A549 (cell line): ENCODE data around the gene ACOXL. TPM values are rescaled to one million over a fixed set of nuclear protein-coding genes. Genes with fewer than 3 reads are reported as not detected.
A peak's percentile ranks its signal among the peaks of the same experiment; 100 is the strongest.

Experiments used
- ATAC-seq, 2 experiments: fragments of 200-7000 bp in 1 of 2; fragments of >200 bp in 1 of 2; cut with Nextera tagmentation in 1 of 2; cut with Tn5 transposase in 1 of 2; 3 replicates each; pipeline versions ENCODE4 v1.8.0 to v1.9.1; 2018 to 2020; ENCODE audit warnings: mild to moderate bottlenecking in 1 of 2, moderate library complexity in 1 of 2
- CTCF ChIA-PET: fragments of 300-600 bp; sonication (Branson Sonifier 250); formaldehyde crosslinking; extraction: SDS; loops from one replicate; lab custom pipeline; 2021; ENCODE audit warnings: antibody characterized with exemption, inconsistent platforms; lab: Yijun Ruan, JAX
- POLR2A ChIA-PET: fragments of 350-600 bp; formaldehyde crosslinking; extraction: SDS; loops from one replicate; lab custom pipeline; 2021; ENCODE audit warnings: antibody characterized with exemption, inconsistent platforms; lab: Yijun Ruan, JAX
- DNase-seq, 2 experiments: peaks; one replicate each; pipeline versions ENCODE4 v3.0.0 to v3.0.0-alpha.2; 2011 to 2016; ENCODE audit warnings: low read depth in 1 of 2, low spot score in 1 of 2
- FAIRE-seq: peaks from 2 replicates; lab custom pipeline; 2011; peaks lifted over from hg19 to GRCh38; lab: Jason Lieb, UNC
- H3K27ac ChIP-seq, 2 experiments: fragments of >200 bp; sonication (Bioruptor Twin); formaldehyde crosslinking; 3 replicates each; pipeline ENCODE4 v1.5.1; 2016 to 2017
- H3K4me1 ChIP-seq: fragments of >200 bp; sonication (Bioruptor Twin); formaldehyde crosslinking; 3 replicates; pipeline ENCODE4 v1.6.1; 2016
- H3K4me2 ChIP-seq: fragments of >200 bp; sonication (Bioruptor Twin); formaldehyde crosslinking; 3 replicates; pipeline ENCODE4 v1.6.1; 2016
- H3K4me3 ChIP-seq: fragments of >200 bp; sonication (Bioruptor Twin); formaldehyde crosslinking; 3 replicates; pipeline ENCODE4 v1.5.1; 2016
- H3K9me3 ChIP-seq: fragments of >200 bp; sonication (Bioruptor Twin); formaldehyde crosslinking; 3 replicates; pipeline ENCODE4 v1.6.1; 2016
- BHLHE40 ChIP-seq: IDR thresholded peaks from 2 replicates; pipeline ENCODE4 v1.6.1; 2012; ENCODE audit warnings: low read depth, low read length, inconsistent platforms
- CEBPB ChIP-seq, 2 experiments: fragments of >200 bp in 1 of 2; sonication (Bioruptor Twin) in 1 of 2; formaldehyde crosslinking in 1 of 2; IDR thresholded peaks; 2 replicates each; pipeline ENCODE4 v1.6.1; 2012 to 2016
- EHF ChIP-seq: fragments of 250-450 bp; sonication (Bioruptor Pico); IDR thresholded peaks from 2 replicates; pipeline ENCODE4 v1.5.0; 2020; ENCODE audit warnings: mild to moderate bottlenecking
- EHMT2 ChIP-seq: fragments of 200-600 bp; sonication (generic); IDR thresholded peaks from 2 replicates; pipeline ENCODE4 v1.6.1; 2016; ENCODE audit warnings: antibody characterized with exemption, low read depth, mild to moderate bottlenecking, moderate library complexity
- ESRRA ChIP-seq: fragments of 150-350 bp; IDR thresholded peaks from 2 replicates; pipeline ENCODE4 v1.6.1; 2014; ENCODE audit warnings: mild to moderate bottlenecking, low read length, borderline replicate concordance
- FOSL2 ChIP-seq, 2 experiments: fragments of 450-650 bp in 1 of 2; fragments of >200 bp in 1 of 2; sonication (Bioruptor Twin) in 1 of 2; formaldehyde crosslinking; IDR thresholded peaks; 2 replicates each; pipeline versions ENCODE4 v1.5.0 to v1.6.1; 2016 to 2020; ENCODE audit warnings: mild to moderate bottlenecking in 1 of 2, moderate library complexity in 1 of 2
- FOXS1 ChIP-seq: fragments of 250-450 bp; sonication (Bioruptor Pico); IDR thresholded peaks from 2 replicates; pipeline ENCODE4 v1.5.0; 2020; ENCODE audit warnings: mild to moderate bottlenecking, moderate library complexity
- HDAC2 ChIP-seq: fragments of 200-600 bp; sonication (generic); IDR thresholded peaks from 2 replicates; pipeline ENCODE4 v1.6.1; 2016
- HEYL ChIP-seq: fragments of 250-450 bp; sonication (Bioruptor Pico); IDR thresholded peaks from 2 replicates; pipeline ENCODE4 v1.8.0; 2021; ENCODE audit warnings: mild to moderate bottlenecking, moderate library complexity
- HOXB13 ChIP-seq: fragments of 250-450 bp; sonication (Bioruptor Pico); IDR thresholded peaks from 2 replicates; pipeline ENCODE4 v1.5.0; 2020; ENCODE audit warnings: low read depth, mild to moderate bottlenecking, moderate library complexity
- HOXB5 ChIP-seq: fragments of 250-450 bp; sonication (Bioruptor Pico); IDR thresholded peaks from 2 replicates; pipeline ENCODE4 v1.5.0; 2020; ENCODE audit warnings: mild to moderate bottlenecking, moderate library complexity
- JUNB ChIP-seq: fragments of >200 bp; sonication (Bioruptor Twin); formaldehyde crosslinking; IDR thresholded peaks from 2 replicates; pipeline ENCODE4 v1.6.1; 2016
- KDM5A ChIP-seq: fragments of 200-600 bp; sonication (generic); IDR thresholded peaks from 2 replicates; pipeline ENCODE4 v1.6.1; 2016; ENCODE audit warnings: antibody characterized with exemption, mild to moderate bottlenecking
- MYC ChIP-seq: IDR thresholded peaks from 2 replicates; pipeline ENCODE4 v1.6.1; 2012; ENCODE audit warnings: mild to moderate bottlenecking, inconsistent platforms, low read length, improper control_type of control experiment, borderline replicate concordance
- NPAS2 ChIP-seq: fragments of 250-450 bp; sonication (Bioruptor Pico); IDR thresholded peaks from 2 replicates; pipeline ENCODE4 v1.8.0; 2022; ENCODE audit warnings: mild to moderate bottlenecking, moderate library complexity, borderline replicate concordance
- NR3C1 ChIP-seq: fragments of >200 bp; sonication (Bioruptor Twin); formaldehyde crosslinking; IDR thresholded peaks from 3 replicates; pipeline ENCODE4 v1.6.1; 2017
- PHF8 ChIP-seq: fragments of 200-600 bp; sonication (generic); IDR thresholded peaks from 2 replicates; pipeline ENCODE4 v1.6.1; 2016; ENCODE audit warnings: low read depth, mild to moderate bottlenecking, antibody characterized with exemption, moderate library complexity, borderline replicate concordance
- POLR2AphosphoS2 ChIP-seq: conservative IDR thresholded peaks from 2 replicates; pipeline ENCODE4 v1.6.1; 2012; ENCODE audit warnings: low read length, improper control_type of control experiment, inconsistent platforms
- RARB ChIP-seq: fragments of 250-450 bp; sonication (Bioruptor Pico); IDR thresholded peaks from 2 replicates; pipeline ENCODE4 v1.8.0; 2021; ENCODE audit warnings: mild to moderate bottlenecking, moderate library complexity
- RCOR1 ChIP-seq: fragments of 150-350 bp; IDR thresholded peaks from 2 replicates; pipeline ENCODE4 v1.6.1; 2014; ENCODE audit warnings: antibody characterized with exemption, low read length, low read depth
- ZFP36 ChIP-seq: fragments of 450-650 bp; IDR thresholded peaks from 2 replicates; pipeline ENCODE4 v1.6.1; 2014; ENCODE audit warnings: borderline replicate concordance; ENCODE audit not compliant: partially characterized antibody
- ZSCAN20 ChIP-seq: fragments of 250-450 bp; sonication (Bioruptor Pico); IDR thresholded peaks from 2 replicates; pipeline ENCODE4 v1.8.0; 2022; ENCODE audit warnings: mild to moderate bottlenecking, moderate library complexity
- WGBS: methylation state at CpG from one replicate; pipeline ENCODE4 v1.1.6; 2017; ENCODE audit errors: missing lambda C conversion rate; 5-methylcytosine and 5-hydroxymethylcytosine counted together
- polyA plus RNA-seq, 4 experiments: library from polyadenylated mRNA; depleted of rRNA in 3 of 4; stranded (reverse); fragments of >200 nt; fragmentation: RNase III in 1 of 4; extraction: RNeasy Plus Mini Kit Qiagen cat#74134 plus additional on column Dnase treatment in 1 of 4; gene quantifications; 2 replicates in 3 of 4; 3 replicates in 1 of 4; pipeline ENCODE4 v1.2.3, GENCODE V29; 2011 to 2017
- TF ChIP-seq, protein P1 (sequence below): IDR thresholded peaks from 2 replicates; pipeline ENCODE4 v1.6.1; 2012; ENCODE audit warnings: low read depth, borderline replicate concordance
- TF ChIP-seq, protein P2 (sequence below): fragments of >200 bp; sonication (Bioruptor Twin); formaldehyde crosslinking; IDR thresholded peaks from 2 replicates; pipeline ENCODE4 v1.6.1; 2016
- TF ChIP-seq, protein P3 (sequence below): IDR thresholded peaks from 2 replicates; pipeline ENCODE4 v1.6.1; 2012
- TF ChIP-seq, protein P4 (sequence below): fragments of 200-600 bp; sonication (generic); IDR thresholded peaks from 2 replicates; pipeline ENCODE4 v1.6.1; 2016; ENCODE audit warnings: antibody characterized with exemption, mild to moderate bottlenecking, moderate library complexity
- TF ChIP-seq, protein P5 (sequence below): fragments of 450-650 bp; IDR thresholded peaks from 2 replicates; pipeline ENCODE4 v1.6.1; 2014; ENCODE audit warnings: antibody characterized with exemption

Gene ACOXL
- polyA plus RNA-seq, 2 of the 4 experiments (the other 2 are of a cell fraction) = not detected

DNA sequence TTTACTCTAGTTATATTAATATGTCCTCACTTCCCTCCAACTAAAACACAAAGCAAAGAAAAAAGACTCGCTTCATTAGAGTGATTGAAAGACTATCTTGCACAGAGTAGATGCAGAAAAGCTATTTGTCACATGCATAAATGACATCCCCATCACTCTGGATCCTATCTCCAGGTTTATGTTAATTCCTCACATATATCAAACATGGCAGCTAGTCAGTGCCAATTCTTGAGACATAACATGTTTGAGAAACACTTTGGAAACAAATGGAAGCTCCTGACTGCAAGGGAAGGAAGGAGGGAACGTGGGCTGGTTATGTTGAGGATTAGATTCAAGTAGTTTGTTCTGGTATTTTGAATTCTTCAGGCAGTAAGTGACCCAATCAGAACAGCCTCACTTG lies 298.6 kb downstream of the ACOXL start (continued):
- TF ChIP-seq RARB (no peak), HDAC2 (no peak)
- TF ChIP-seq, protein P1, sequence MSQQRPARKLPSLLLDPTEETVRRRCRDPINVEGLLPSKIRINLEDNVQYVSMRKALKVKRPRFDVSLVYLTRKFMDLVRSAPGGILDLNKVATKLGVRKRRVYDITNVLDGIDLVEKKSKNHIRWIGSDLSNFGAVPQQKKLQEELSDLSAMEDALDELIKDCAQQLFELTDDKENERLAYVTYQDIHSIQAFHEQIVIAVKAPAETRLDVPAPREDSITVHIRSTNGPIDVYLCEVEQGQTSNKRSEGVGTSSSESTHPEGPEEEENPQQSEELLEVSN = no peak

DNA sequence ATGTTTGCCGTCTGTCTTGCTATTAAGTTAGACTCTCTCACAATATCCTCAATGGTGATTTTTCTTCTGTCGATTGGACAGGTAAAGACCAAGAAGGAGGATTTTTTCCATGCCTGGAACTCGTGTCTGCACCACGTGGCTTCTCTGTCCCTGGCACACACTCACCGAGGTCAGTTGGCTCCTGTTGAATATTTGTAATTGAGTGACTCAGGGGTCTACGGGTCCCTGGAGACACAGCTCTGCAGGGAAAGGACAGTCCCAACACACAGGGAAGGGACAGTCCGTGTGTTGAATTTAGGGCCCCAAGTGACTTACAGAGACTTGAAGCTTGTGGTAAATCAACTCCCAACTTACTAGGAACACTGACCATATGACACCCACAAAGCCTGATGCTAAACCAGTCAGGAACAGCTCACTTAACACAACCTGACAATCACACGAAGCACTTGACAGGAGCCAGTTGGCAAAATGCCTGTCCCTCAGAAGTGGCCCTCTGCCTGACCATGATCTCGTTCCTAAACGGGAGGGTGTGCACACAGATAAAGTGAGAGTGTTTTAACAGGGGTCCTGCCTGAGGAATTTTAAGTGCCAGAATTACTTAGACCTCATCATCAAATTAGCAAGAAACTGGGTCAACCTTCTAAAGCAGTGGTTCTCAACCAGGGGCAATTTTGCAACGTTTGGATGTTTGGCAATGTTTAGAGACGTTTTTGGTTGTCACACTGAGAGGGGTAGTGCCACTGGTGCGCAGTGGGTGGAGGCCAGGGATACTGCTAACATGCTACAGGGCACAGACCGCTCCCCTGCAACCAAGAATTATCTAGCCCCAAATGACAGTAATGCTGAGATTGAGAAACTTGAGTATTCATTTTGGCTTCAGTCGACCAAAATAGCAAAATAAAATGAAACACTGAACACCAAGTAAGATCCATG lies 299.4 kb downstream of the ACOXL start:
- no peak overlapping the region for H3K4me3 ChIP-seq
- H3K4me1 ChIP-seq = peaks cover 22% of the 10 kb centered on the region
- H3K27ac ChIP-seq = peak overlapping the region; percentile 65 to 81; a peak in 4 of 6 replicates
- no peak for DNase-seq
- TF ChIP-seq HOXB13 (CRISPR knock-in tag) (no peak), CEBPB (IDR thresholded peaks at IDR 0.05) (no peak), EHMT2 (no peak), ESRRA (no peak), NPAS2 (CRISPR knock-in tag) (no peak), MYC (no peak), HEYL (CRISPR knock-in tag) (no peak), BHLHE40 (no peak), PHF8 (no peak), HOXB5 (CRISPR knock-in tag) (no peak), ZFP36 (no peak), EHF (no peak)
- TF ChIP-seq, protein P1 = no peak
- TF ChIP-seq, all 56 proteins: peak for 0
- ChIA-PET CTCF (interaction anchor here (0.9 to 1.5 kb wide), 2 partner anchors 31 to 220 kb away, joined by 3 to 4 read pairs; no protein-coding TSS in a partner anchor), POLR2A (no interaction called here)
- FAIRE-seq (no peak), ATAC-seq (no peak)
- Histone ChIP-seq H3K9me3 (no peaks in the 10 kb centered on the region), H3K4me2 (peak overlapping the region; percentile 63; the same call in 2 of the 3 replicates)
- WGBS = 69% methylated on average over 14 of the region's 15 CpGs

DNA sequence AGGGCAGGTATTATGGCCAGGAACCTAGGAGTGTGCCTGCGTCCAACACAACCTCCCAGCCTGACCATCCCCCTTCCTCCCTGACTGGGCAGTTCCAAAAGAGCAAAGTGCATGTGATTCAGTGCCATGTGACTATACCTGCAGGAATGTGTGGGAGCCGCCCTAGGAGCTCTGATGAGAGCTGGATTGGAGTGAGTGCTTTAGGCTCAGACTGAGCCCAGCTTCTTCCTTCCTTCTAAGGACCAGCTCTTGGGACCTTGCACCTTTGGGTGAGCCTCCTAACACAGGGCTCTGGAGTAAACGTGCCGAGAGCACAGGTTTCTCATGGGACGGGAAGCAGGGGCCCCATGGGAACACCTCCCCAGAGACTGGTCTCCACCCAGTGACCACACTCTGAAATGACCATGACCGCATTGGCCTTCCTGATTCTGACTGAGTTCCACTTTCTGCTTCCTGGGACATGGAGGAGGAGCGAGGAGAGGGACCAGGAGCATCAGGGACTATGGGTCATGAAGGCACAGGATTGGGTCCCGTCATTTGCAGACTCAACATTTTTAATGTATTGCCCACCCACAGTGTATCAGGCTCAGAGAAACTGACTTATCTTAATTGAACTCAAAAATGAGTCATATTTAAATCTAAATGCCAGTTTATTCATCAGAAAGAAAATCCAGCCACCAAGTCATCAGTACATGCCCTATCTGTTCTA lies 300.5 kb downstream of the ACOXL start:
- H3K4me2 ChIP-seq = peak overlapping the region; percentile 63
- 64% methylated on average over 8 of the region's 8 CpGs for WGBS
- peaks cover 22% of the 10 kb centered on the region for H3K4me1 ChIP-seq
- ChIA-PET CTCF (interaction anchor here (0.9 kb wide), 1 partner anchor 30 kb away, joined by 4 read pairs; no protein-coding TSS in a partner anchor), POLR2A (no interaction called here)
- ATAC-seq (peak; percentile 88 to 92), DNase-seq (peak; percentile 41 to 63), FAIRE-seq (no peak)
- H3K9me3 ChIP-seq = no peaks in the 10 kb centered on the region
- no peak overlapping the region for H3K4me3 ChIP-seq
- TF ChIP-seq, protein P2, sequence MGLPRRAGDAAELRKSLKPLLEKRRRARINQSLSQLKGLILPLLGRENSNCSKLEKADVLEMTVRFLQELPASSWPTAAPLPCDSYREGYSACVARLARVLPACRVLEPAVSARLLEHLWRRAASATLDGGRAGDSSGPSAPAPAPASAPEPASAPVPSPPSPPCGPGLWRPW = no peak
- TF ChIP-seq JUNB (no peak), FOXS1 (CRISPR knock-in tag) (no peak), FOSL2 (IDR thresholded peaks at IDR 0.05) (no peak), FOSL2 (CRISPR knock-in tag; IDR thresholded peaks at IDR 0.05) (peak; percentile 47), HEYL (CRISPR knock-in tag) (no peak), RCOR1 (no peak), NR3C1 (no peak), ZSCAN20 (CRISPR knock-in tag) (no peak), KDM5A (no peak), POLR2AphosphoS2 (no peak)
- TF ChIP-seq, protein P3, sequence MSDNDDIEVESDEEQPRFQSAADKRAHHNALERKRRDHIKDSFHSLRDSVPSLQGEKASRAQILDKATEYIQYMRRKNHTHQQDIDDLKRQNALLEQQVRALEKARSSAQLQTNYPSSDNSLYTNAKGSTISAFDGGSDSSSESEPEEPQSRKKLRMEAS = peak; percentile 42; the same call in 1 of the 2 replicates
- TF ChIP-seq, protein P4, sequence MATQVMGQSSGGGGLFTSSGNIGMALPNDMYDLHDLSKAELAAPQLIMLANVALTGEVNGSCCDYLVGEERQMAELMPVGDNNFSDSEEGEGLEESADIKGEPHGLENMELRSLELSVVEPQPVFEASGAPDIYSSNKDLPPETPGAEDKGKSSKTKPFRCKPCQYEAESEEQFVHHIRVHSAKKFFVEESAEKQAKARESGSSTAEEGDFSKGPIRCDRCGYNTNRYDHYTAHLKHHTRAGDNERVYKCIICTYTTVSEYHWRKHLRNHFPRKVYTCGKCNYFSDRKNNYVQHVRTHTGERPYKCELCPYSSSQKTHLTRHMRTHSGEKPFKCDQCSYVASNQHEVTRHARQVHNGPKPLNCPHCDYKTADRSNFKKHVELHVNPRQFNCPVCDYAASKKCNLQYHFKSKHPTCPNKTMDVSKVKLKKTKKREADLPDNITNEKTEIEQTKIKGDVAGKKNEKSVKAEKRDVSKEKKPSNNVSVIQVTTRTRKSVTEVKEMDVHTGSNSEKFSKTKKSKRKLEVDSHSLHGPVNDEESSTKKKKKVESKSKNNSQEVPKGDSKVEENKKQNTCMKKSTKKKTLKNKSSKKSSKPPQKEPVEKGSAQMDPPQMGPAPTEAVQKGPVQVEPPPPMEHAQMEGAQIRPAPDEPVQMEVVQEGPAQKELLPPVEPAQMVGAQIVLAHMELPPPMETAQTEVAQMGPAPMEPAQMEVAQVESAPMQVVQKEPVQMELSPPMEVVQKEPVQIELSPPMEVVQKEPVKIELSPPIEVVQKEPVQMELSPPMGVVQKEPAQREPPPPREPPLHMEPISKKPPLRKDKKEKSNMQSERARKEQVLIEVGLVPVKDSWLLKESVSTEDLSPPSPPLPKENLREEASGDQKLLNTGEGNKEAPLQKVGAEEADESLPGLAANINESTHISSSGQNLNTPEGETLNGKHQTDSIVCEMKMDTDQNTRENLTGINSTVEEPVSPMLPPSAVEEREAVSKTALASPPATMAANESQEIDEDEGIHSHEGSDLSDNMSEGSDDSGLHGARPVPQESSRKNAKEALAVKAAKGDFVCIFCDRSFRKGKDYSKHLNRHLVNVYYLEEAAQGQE = no peak
- TF ChIP-seq, protein P5, sequence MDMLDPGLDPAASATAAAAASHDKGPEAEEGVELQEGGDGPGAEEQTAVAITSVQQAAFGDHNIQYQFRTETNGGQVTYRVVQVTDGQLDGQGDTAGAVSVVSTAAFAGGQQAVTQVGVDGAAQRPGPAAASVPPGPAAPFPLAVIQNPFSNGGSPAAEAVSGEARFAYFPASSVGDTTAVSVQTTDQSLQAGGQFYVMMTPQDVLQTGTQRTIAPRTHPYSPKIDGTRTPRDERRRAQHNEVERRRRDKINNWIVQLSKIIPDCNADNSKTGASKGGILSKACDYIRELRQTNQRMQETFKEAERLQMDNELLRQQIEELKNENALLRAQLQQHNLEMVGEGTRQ = peak; percentile 73
- H3K27ac ChIP-seq = peak overlapping the region; percentile 65 to 81
